G401 (cell line): ENCODE measurements around the gene KRTAP10-3. TPM values are rescaled to one million over a fixed set of nuclear protein-coding genes. Genes with fewer than 3 reads are reported as not detected.
A peak's percentile ranks its signal among the peaks of the same experiment; 100 is the strongest.
"Not testable (repeated sequence)": the region's sequence is repeated elsewhere in the genome, so short reads cannot be mapped to it uniquely, and the experiment has no call there.

Source experiments
- DNase-seq: peaks from one replicate; pipeline ENCODE4 v3.0.0-alpha.2; 2015; ENCODE audit warnings: low spot score
- in situ Hi-C: cut with HindIII; loops from 2 replicates; pipeline ENCODE4 v1.10.0; 2016; ENCODE audit warnings: low sequenced_read_pairs, mixed read lengths
- total RNA-seq: library from RNA; depleted of rRNA; stranded (reverse); fragments of >200 nt; shearing (Covaris generic); gene quantifications from 2 replicates; pipeline ENCODE4 v1.2.3, GENCODE V29; 2014

KRTAP10-3 gene
- total RNA-seq, 1 experiment from 2014 or later = not detected

DNA sequence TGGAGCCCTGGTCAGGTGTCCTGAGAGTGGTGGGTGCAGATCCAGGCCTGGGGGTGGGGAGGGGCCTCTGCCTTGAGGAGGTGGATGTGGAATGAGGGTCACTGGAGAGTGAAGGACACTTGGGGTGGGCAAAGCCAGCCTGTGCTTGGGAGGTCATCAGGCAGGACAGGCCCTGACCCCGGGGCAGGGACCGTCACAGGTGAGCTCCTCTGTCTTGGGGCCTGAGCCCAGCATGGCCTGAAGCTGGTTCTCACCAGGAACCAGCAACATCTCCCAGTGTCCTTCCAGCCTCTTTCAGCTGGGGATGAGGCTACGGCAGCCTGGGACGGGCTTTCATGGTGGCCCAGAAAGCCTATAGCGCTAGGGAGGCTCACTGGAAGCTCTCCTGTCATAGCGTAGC, 6.5 kb downstream of the KRTAP10-3 start:
- no peak for DNase-seq
- in situ Hi-C loops = no loop called here

DNA sequence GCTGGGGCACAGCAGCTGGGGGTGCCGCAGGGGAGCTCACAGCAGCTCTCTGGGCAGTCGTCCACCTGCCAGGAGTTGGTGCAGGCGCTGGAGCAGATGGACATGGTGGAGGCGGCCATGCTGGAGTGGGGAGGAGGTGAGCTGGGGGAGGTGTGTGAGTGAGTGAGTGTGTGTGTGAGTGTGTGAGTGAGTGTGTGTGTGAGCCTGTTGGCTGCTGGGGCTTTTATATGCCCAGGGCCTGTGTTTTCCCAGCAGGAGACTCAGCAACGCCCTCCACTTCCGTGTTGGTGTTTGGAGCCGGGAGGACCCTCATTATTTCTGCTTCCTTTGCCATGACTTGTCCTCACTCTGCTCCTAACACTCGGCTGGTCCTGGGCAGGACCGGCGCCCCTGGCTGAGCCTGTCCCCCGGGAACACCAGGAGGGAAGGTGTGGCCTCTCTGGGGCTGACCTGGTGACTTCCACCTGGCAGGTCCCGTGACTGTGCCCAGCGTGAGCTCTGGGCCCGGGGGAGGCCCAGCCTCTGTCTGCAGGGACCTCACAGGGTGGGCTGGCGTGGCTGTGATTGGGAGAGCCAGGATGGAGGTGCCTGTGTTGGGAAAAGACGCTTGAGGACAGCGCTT, 7.1 kb downstream of the KRTAP10-3 start, which contains the start of gene KRTAP10-2:
Gene KRTAP10-2, minus strand, starts transcription at position 166 of the 622 bp plus-strand sequence. Its CDS starts 47 bp downstream, at position 119.
- no peak for DNase-seq
- in situ Hi-C loops = no loop called here

DNA sequence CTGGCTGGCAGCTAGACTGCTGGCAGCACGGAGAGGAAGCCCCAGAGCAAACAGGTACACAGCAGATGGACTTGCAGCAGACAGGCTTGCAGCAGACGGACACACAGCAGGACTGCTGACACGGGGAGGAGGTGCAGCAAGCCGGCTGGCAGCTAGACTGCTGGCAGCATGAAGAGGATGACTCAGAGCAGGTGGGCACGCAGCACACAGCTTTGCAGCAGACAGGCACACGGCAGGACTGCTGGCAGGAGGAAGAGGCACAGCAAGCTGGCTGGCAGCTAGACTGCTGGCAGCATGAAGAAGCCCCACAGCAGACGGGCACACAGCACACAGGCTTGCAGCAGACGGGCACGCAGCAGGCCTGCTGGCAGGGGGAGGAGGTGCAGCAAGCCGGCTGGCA, 7.8 kb downstream of the KRTAP10-3 start:
- DNase-seq = peak; percentile 35
- in situ Hi-C loops = no loop called here

DNA sequence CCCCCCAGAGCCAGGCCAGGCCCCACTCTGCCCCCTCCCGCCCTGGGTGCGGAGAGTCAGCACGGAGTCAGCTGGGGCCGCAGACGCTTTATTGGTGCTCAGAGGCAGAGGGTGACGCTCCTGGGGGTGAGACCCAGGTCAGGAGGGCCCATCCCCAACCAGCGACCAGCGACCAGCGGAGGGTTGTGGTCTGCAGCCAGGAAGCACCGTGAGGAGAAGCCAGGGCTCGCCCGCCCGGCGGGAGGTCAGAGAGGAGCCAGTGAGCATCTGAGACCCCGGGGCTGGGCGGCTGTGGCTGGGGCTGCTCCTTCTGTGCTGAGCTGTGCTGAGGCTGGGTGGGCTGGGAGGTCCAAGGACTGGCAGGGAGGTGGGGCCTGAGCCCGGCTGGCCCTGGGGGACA, 8.3 kb downstream of the KRTAP10-3 start:
- not testable (repeated sequence) for DNase-seq

DNA sequence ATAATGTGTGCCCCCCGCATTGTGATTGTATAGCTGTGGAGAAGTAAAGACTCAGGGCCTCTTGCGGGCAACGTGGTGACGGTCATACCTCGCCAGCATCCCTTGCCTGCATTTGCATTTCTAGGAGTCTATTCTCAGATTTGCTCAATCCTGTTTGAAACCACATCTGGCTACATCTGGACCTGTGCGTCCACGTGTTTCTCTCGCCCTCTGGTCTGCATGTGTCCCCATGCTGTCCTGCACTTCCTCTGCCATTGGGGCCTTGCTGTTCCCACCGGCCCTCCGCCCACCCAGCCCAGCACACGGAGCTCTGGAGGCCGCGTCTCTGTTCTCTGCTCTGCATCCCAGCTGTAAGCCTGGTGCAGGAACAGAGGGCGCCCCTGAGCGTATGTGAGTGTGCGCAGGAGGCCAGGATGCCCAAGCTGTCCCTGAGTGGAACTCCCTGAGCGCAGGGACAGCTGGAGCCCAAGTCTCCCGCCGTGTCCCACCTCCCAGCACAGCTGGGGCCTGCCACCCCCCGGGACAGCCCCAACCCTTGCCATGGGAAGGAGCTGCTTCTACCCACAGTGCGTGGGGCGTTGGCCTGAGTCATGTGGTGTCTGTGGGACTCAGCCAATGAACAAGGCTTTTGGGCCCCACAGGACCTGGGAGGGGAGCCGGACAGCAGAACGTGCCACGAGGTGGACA, 8.9 kb downstream of the KRTAP10-3 start:
- no peak for DNase-seq
- in situ Hi-C loops = no loop called here

More for the DNA sequence above, 8.3 kb downstream of the KRTAP10-3 start:
- in situ Hi-C loops = not testable (repeated sequence)

DNA sequence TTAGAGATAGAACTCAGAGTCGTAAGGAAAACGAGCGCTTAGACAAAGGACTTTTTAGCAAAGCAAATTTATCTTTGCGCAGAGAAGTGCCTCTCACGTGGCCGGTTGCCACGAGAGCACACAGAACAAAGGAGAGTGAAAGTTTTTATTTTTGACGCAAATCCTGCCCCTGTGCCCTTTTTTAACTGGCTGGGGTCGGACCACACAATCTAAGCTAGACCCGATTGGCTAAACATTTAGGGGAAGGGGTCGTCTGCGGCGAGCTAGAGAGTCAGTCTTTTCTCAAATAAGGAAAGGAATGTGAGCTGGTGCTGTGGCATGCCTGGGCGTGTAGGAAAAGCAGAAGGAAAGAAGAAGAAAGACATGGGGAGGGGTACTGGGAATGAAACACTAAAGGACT, 9.7 kb downstream of the KRTAP10-3 start:
- in situ Hi-C loops = no loop called here

DNA sequence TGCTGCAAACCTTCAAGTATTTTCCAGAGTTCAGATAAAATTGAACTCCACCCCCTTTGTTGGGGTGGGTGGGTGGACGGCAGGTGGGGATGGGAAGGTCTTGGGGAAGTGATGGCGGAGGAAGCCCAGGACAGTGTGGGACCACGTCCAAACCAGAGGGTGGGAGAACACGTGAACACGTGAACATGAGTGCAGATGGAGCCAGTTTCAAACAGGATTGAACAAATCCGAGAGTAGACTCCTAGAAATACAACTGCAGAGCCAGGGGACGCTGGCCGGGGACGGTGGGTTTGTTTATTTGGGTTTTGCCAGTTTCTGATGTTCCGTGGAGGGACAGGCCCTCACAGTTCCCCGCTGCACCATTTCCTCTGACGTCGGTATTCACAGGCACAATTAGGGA, 10.2 kb downstream of the KRTAP10-3 start:
- no peak for DNase-seq
- in situ Hi-C loops = no loop called here

More for the DNA sequence above, 9.7 kb downstream of the KRTAP10-3 start:
- DNase-seq = no peak

DNA sequence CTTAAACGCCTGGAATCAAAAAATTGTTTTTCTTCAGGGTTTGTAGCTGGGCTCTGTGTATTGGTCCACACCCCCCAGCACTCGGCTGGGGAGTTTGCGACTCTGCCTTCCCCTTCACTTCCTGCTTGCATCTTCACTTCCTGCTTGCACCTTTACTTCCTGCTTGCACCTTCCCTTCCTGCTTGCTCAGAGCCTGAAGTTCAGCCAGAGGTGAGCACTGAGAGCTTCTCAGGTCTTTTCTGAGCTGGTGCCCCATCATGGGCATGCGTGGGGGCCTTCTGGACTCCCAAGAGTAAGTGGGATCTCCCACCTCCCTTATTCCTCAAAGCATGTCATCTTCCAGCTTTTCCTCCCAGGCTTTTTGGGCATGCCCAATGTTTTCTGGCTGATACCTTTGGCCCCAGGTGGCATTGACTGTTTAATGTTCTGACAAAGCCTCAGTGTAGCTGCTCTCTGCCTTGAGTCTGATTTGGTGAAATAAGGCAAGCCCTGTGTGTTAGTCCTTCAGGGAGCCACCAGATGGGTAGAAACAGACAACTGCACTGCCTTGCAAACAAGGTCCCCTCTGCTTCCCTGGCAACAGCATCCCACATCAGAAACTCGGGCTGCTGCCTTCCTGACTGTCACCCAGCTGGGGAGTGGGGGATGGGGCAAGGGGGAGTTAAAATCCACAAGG, 10.8 kb downstream of the KRTAP10-3 start:
- DNase-seq = no peak
- in situ Hi-C loops = no loop called here

DNA sequence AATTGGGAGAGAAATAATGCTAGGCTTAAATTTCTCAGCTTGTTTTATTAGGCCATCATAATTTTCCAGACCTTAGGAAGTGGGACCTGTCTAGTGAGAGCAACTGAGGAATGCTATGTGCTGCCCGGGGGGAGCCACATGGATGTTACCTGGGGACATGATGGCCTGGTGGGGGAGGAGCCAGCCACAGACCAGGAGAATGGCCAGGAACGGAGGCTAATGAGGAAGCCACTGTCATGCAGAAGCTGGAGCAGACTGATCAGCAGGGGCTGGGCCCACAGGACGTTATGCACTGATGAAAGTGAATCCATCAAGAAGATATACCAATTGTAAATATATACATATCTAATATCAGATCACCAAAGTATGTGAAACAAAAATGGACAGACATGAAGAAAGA, 14.0 kb downstream of the KRTAP10-3 start:
- DNase-seq = no peak
- in situ Hi-C loops = no loop called here

DNA sequence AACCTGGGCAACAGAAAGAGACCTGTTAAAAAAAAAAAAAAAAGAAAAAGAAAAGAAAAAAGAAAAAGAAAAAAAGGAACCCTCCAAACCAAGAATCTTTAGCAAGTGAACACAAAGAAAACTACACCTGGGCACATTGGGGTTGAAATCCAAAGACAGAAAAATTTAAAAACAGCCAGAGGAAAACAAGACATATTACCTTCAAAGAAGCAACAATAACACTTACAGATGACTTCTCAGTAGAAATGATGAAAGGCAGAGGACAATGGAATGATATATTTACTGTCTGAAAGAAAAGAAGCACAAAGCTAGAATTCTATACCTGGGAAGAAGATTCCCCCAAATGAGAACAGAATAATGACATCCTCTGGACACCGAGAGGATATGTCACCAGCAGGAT, 15.9 kb downstream of the KRTAP10-3 start:
- no peak for DNase-seq
- in situ Hi-C loops = no loop called here

DNA sequence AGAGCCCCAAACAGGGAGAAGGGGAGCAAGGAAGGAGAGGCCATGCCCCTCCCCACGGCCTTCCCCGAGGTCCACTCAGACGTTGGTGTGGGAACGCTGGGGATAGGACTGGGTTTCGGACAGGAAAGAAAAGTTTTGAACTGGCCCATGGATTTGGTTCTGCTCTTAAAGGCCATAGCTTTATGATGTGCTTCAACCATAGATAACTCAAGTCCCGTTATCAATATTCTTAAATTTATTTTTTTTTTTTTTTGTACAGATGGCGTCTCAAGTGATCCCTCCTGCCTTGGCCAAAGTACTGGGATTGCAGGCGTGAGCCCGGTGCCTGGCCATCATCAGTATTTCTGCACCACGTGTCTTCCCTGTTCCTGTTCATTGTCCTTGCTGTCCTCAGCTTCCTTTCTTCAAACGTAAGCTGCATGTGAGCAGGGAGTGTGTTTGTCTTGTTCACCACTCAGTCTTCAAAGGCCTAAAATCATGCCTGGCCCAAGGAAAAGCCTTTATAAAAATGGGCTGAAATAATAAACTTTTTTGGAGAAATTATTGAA, 17.8 kb downstream of the KRTAP10-3 start:
- DNase-seq = no peak
- in situ Hi-C loops = no loop called here

DNA sequence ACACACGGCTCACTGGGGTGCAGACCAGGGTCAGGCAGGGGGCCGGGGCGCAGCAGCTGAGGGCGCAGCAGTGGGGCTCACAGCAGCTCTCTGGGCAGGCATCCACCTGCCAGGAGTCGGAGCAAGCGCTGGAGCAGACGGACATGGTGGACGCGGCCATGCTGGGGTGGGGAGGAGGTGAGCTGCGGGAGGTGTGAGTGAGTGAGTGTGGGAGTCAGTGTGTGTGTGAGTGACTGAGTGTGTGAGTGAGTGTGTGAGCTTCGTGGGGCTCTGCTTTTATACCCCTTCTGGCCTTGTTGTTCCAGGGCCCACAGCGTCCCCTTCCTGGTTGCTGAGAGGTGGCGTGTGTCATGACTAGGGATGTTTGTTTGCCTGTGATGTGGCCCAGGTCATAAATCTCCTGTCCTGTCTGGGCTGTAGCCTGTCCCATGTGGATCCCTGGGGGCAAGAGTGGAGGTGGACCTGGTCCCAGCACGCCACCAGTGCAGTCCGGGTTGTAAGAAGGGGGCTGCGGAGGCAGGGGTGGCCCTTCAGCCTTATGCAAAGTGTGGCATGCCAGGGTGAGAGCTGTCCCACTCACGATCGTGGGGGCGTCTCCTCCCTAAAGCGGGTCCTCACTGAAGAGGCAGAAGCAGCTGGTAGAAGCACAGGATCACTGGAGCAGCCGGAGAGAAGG, 18.5 kb downstream of the KRTAP10-3 start, which contains the start of gene KRTAP10-1:
Gene KRTAP10-1, minus strand, starts transcription at position 205 of the 676 bp plus-strand sequence. Its CDS starts 45 bp downstream, at position 160.
- in situ Hi-C loops = no loop called here
- no peak for DNase-seq

DNA sequence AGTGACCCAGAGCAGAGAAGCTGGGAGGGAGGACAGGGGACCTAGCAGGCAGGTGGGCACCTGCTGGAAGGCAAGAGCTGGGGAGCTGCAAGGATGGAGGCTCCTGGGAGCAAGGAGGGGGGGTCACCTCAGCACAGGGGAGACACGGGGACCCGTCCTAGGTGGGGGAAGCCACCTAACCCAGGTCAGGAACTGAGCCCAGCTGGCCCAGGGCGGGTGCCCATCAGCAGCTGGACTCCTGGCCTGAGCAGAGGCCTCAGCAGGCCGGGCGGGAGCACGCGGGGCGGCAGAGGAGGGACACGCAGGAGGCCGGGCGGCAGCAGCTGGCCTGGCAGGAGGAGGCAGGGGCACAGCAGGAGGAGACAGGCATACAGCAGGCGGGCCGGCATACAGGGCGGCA, 19.5 kb downstream of the KRTAP10-3 start:
- no peak for DNase-seq
- in situ Hi-C loops = no loop called here

DNA sequence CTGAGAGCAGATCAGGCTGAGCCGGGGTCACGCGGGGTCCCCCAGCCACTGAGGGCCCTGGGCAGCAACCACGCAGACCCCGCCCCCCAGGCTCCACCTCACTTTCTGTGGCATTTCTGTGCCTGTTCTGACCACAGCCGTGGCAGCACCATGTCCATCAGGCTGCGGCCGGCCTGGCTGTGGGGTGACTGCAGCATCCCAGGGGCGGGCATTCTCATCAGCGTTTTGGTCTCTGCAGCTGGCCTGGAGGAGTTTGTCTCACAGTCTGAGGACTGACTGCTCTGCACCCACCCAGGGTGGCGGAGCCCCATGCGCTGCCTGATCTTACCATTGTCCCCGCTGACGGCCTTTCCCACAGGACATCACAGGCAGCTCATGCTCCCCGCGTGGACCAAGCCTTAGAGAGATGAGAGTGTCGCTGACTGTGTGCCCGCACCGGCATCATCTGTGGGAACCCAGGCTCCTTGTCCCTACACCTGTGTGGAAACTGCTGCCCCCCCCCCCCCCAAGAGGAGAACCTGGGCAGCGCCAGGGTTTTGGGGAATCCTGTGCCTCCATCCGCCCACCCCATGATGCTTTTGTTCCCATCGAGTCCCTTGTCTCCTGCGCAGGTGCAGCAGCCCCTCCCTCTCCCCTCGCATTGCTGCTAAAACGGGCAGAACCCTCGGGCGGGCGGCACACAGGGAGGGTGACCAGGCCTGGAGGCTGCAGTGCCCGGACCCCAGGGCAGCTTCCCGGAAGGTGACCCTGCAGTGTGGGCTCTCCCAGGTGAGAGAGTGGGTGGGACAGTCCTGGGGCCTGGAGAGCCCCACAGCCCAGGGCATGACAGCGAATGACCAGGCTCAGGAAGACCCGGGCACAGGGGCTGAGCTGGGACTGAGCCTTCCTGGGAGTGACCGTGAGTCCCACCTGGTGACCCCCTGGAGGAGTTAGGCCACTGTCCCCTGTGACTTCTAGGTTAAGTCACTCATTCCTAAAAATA, 20.4 kb downstream of the KRTAP10-3 start:
- DNase-seq = no peak
- in situ Hi-C loops = no loop called here

DNA sequence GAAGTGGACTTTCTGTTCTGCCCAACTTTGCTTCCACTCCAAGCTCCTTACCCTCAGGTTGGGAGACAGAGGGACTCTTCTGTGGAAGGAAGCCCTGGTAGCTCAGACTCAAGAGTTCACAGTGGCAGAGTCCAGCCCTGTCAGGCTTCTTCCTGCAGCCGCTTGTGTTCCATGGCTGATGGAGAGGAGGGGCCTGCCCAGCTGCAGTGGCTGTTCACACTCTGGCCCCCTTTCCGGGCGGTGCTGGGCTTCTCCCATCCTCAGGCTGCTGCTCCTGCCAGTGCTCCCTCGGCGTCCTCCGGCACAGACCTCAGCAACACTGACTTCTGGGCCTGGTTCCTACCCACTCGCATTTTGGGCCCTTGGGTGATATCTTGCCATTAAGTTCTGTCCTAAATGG, 22.6 kb downstream of the KRTAP10-3 start:
- in situ Hi-C loops = no loop called here
- no peak for DNase-seq

DNA sequence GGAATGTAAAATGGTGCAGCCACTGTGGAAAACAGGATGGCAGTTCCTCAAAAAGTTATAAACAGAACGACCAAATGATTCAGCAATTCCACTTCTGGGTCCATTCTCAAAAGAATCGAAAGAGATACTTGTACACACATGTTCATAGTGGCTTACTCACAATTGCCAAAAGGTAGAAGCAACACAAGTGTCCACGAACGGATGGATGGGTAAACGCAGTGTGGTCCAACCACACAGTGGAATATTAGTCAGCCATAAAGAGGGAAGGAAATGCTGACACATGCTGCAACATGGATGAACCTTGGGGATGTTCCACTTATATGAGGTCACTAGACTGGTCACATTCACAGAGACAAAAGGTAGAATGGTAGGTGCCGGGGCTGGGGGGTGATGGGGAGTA, 23.9 kb downstream of the KRTAP10-3 start:
- in situ Hi-C loops = no loop called here
- no peak for DNase-seq

DNA sequence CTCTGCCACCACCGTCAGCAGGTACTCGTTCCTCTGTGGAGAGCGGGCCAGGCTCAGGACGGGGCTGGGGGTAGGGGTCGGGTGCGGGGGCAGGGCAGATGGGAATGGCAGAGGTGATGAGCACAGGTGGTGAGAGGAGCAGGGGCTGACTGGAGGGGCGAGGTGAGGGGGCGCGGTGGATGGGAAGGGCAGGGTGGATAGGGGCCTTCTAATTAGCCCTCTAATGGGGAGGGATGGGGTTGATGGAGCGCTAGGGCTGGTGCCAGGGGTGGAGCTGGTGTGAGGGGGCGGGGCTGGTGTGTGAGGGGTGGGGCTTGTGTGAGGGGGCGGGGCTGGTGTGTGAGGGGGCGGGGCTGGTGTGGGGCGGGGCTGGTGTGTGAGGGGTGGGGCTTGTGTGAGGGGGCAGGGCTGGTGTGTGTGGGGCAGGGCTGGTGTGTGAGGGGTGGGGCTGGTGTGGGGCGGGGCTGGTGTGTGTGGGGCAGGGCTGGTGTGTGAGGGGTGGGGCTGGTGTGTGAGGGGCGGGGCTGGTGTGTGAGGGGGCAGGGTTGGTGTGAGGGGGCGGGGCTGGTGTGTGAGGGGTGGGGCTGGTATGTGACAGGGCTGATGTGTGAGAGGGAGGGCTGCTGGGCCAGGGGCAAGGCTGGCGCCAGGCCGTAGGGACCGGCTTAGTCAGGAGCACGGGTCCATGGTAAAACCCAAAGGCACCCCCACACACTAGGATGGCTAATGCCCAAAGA, 24.5 kb downstream of the KRTAP10-3 start:
- no peak for DNase-seq
- in situ Hi-C loops = no loop called here
